Liver (tissue), 9 donors: ENCODE data around the gene POLH. TPM values are rescaled to one million over a fixed set of nuclear protein-coding genes. Genes with fewer than 3 reads are reported as not detected.
A peak's percentile ranks its signal among the peaks of the same experiment; 100 is the strongest.
"Not testable (repeated sequence)": the region's sequence is repeated elsewhere in the genome, so short reads cannot be mapped to it uniquely, and the experiment has no call there.

Experiments used
- DNase-seq: peaks from one replicate; pipeline ENCODE4 v3.0.0-alpha.2; 2017; ENCODE audit warnings: low spot score
- H3K27ac ChIP-seq, 2 donors: one replicate each; pipeline ENCODE4 v1.7.0; 2013; ENCODE audit warnings: inconsistent platforms in 2 of 2, low read length in 2 of 2, control low read depth in 1 of 2, low read depth in 1 of 2, mild to moderate bottlenecking in 1 of 2
- H3K27me3 ChIP-seq, 4 donors: one replicate each; pipeline versions ENCODE4 v1.6.1 to v1.7.0; 2013; ENCODE audit warnings: low read length in 3 of 4, inconsistent platforms in 1 of 4, mild to moderate bottlenecking in 1 of 4, moderate library complexity in 1 of 4; ENCODE audit not compliant: control insufficient read depth in 4 of 4, insufficient read depth in 4 of 4
- H3K36me3 ChIP-seq, 4 donors: one replicate each; pipeline versions ENCODE4 v1.6.1 to v1.7.0; 2013; ENCODE audit warnings: low read length in 3 of 4, mild to moderate bottlenecking in 3 of 4, low read depth in 1 of 4, moderate library complexity in 1 of 4; ENCODE audit not compliant: control insufficient read depth in 4 of 4, insufficient read depth in 3 of 4
- H3K4me1 ChIP-seq, 4 donors: one replicate each; pipeline versions ENCODE4 v1.6.1 to v1.7.0; 2013; ENCODE audit warnings: low read length in 3 of 4, mild to moderate bottlenecking in 3 of 4, moderate library complexity in 1 of 4; ENCODE audit not compliant: control insufficient read depth in 4 of 4, insufficient read depth in 4 of 4
- H3K4me3 ChIP-seq, 3 donors: one replicate each; pipeline versions ENCODE4 v1.6.1 to v1.7.0; 2013; ENCODE audit warnings: low read length in 3 of 3, control low read depth in 1 of 3, low read depth in 1 of 3, mild to moderate bottlenecking in 1 of 3
- H3K9ac ChIP-seq, 2 donors: one replicate each; pipeline ENCODE4 v1.7.0; 2013; ENCODE audit warnings: low read length in 2 of 2, mild to moderate bottlenecking in 2 of 2, moderate library complexity in 2 of 2, control low read depth in 1 of 2, low read depth in 1 of 2
- H3K9me3 ChIP-seq, 4 donors: one replicate each; pipeline versions ENCODE4 v1.6.1 to v1.7.0; 2013; ENCODE audit warnings: low read length in 3 of 4; ENCODE audit not compliant: control insufficient read depth in 4 of 4
- EGR1 ChIP-seq, 2 donors: IDR thresholded peaks; 2 replicates each; pipeline ENCODE4 v1.6.1; 2016 to 2018; ENCODE audit warnings: antibody characterized with exemption in 2 of 2, low read depth in 2 of 2
- FOXA1 ChIP-seq: IDR thresholded peaks from 2 replicates; pipeline ENCODE4 v1.6.1; 2016; ENCODE audit warnings: antibody characterized with exemption
- FOXA2 ChIP-seq: IDR thresholded peaks from 2 replicates; pipeline ENCODE4 v1.6.1; 2016; ENCODE audit warnings: antibody characterized with exemption
- GABPA ChIP-seq, 2 donors: IDR thresholded peaks in 1 of 2; conservative IDR thresholded peaks in 1 of 2; 2 replicates each; pipeline ENCODE4 v1.6.1; 2016; ENCODE audit warnings: antibody characterized with exemption in 2 of 2, mild to moderate bottlenecking in 1 of 2, moderate library complexity in 1 of 2
- HNF4A ChIP-seq, 2 donors: conservative IDR thresholded peaks; 2 replicates each; pipeline ENCODE4 v1.6.1; 2016; ENCODE audit warnings: antibody characterized with exemption in 2 of 2, mild to moderate bottlenecking in 2 of 2
- HNF4G ChIP-seq: IDR thresholded peaks from 2 replicates; pipeline ENCODE4 v1.6.1; 2016; ENCODE audit warnings: antibody characterized with exemption
- JUND ChIP-seq, 2 donors: IDR thresholded peaks; 2 replicates each; pipeline ENCODE4 v1.6.1; 2016; ENCODE audit warnings: antibody characterized with exemption in 2 of 2
- NR2F2 ChIP-seq: IDR thresholded peaks from 2 replicates; pipeline ENCODE4 v1.6.1; 2016; ENCODE audit warnings: antibody characterized with exemption
- RAD21 ChIP-seq, 2 donors: IDR thresholded peaks; 2 replicates each; pipeline ENCODE4 v1.6.1; 2016; ENCODE audit warnings: antibody characterized with exemption in 2 of 2, mild to moderate bottlenecking in 2 of 2
- RXRA ChIP-seq, 2 donors: IDR thresholded peaks; 2 replicates each; pipeline ENCODE4 v1.6.1; 2017 to 2018; ENCODE audit warnings: antibody characterized with exemption in 2 of 2, mild to moderate bottlenecking in 1 of 2
- SP1 ChIP-seq: IDR thresholded peaks from 2 replicates; pipeline ENCODE4 v1.6.1; 2018; ENCODE audit warnings: antibody characterized with exemption, mild to moderate bottlenecking
- TAF1 ChIP-seq: conservative IDR thresholded peaks from 2 replicates; pipeline ENCODE4 v1.6.1; 2016; ENCODE audit warnings: antibody characterized with exemption, mild to moderate bottlenecking
- YY1 ChIP-seq: IDR thresholded peaks from 2 replicates; pipeline ENCODE4 v1.6.1; 2016; ENCODE audit warnings: antibody characterized with exemption, mild to moderate bottlenecking
- WGBS: extraction: QIAGEN DNeasy Blood & Tissue Kit; methylation state at CpG from one replicate; pipeline ENCODE4 v1.1.7; 2013; 5-methylcytosine and 5-hydroxymethylcytosine counted together
- polyA plus RNA-seq, 2 donors: library from polyadenylated mRNA; stranded (reverse) in 1 of 2; unstranded in 1 of 2; fragments of 200-250 nt in 1 of 2; fragments of >200 nt in 1 of 2; fragmentation: Nextera tagmentation in 1 of 2; extraction: Ambion mirVana in 1 of 2; gene quantifications; one replicate each; pipeline versions ENCODE4 v1.2.1 to v1.2.3, GENCODE V29; 2013 to 2015
- total RNA-seq, 2 donors: library from RNA; depleted of rRNA; stranded (reverse); fragments of >200 nt; gene quantifications; one replicate each; pipeline ENCODE4 v1.2.3, GENCODE V29; 2014
- TF ChIP-seq, protein P1 (sequence below): IDR thresholded peaks from 2 replicates; pipeline ENCODE4 v1.6.1; 2016; ENCODE audit warnings: antibody characterized with exemption, mild to moderate bottlenecking
- TF ChIP-seq, protein P2 (sequence below): fragments of 150-350 bp; IDR thresholded peaks from 2 replicates; pipeline ENCODE4 v1.5.1; 2017; ENCODE audit warnings: improper control_type of control experiment, low read depth, low read length; ENCODE audit not compliant: missing input control
- TF ChIP-seq, protein P3 (sequence below): IDR thresholded peaks from 2 replicates; pipeline ENCODE4 v1.6.1; 2016; ENCODE audit warnings: antibody characterized with exemption
- donor health status: healthy.
- donor health status: healthy.
- donor health status: healthy.
- donor health status: healthy.
- donor health status: healthy.

Gene POLH
- total RNA-seq = 1 to 10 TPM; 6.9 to 7.5 TPM
- polyA plus RNA-seq = 1 to 10 TPM; 1.9 to 2.5 TPM

DNA sequence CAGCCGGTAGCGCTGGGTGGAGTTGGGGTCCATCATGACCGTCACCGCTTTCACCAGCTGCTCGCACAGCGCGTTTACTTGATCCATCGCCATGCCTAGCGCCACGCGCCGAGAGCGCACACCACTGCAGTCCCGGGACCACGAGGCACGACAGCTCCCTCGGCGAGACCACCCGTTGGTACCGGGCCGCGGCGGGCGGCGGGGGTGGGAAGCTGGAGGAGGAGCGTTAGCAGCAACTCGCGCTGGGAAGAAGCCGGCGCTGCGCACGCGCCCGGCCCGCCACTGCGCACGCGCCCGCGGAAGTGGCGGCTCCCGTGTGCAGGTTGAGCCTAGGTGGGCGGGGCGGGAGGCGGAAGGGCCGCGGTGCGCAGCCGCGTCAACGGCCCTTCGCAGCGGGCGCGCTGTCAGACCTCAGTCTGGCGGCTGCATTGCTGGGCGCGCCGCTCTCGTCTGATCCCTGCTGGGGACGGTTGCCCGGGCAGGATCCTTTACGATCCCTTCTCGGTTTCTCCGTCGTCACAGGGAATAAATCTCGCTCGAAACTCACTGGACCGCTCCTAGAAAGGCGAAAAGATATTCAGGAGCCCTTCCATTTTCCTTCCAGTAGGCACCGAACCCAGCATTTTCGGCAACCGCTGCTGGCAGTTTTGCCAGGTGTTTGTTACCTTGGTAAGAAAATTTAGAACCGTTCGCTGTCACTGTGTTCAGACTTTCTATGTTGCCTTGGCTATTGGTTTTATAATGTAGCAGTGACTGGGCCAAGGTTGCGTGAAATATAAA lies at the start of gene POLH, which contains the start of gene XPO5:
Gene POLH (plus strand): TSS at position 414 of the 780 bp plus-strand sequence. CDS start 6,135 bp downstream, outside the sequence.
Gene XPO5 (minus strand): TSS at position 267 of the 780 bp plus-strand sequence. CDS start 174 bp downstream, at position 93.
- under 1% methylated on average over 76 of the region's 76 CpGs for WGBS
- Histone ChIP-seq H3K9me3 (no peaks in the 10 kb centered on the region), H3K4me3 (peak within 1 kb of the TSS; percentile 98 to 99 (median 98)), H3K27ac (peak within 1 kb of the TSS; percentile 35 to 81), H3K9ac (peak within 1 kb of the TSS; percentile 74 to 78), H3K27me3 (no peaks in the 10 kb centered on the region), H3K36me3 (peaks cover 2 to 11% (median 9%) of the 10 kb centered on the region in 4 donors), H3K4me1 (peaks cover 2 to 20% (median 18%) of the 10 kb centered on the region in 4 donors)
- TF ChIP-seq TAF1 (peak; percentile 89), JUND (IDR thresholded peaks at IDR 0.05) (no peak), GABPA (IDR thresholded peaks at IDR 0.05 in 1 of 2, conservative IDR thresholded peaks at IDR 0.05 in 1 of 2) (peak in 1 of 2 donors; percentile 78), EGR1 (IDR thresholded peaks at IDR 0.05; ENCODE audit: low read depth in 2 of 2) (peak in 1 of 2 donors; percentile 9), HNF4G (no peak), NR2F2 (no peak), SP1 (peak; percentile 12)
- TF ChIP-seq, protein P1, sequence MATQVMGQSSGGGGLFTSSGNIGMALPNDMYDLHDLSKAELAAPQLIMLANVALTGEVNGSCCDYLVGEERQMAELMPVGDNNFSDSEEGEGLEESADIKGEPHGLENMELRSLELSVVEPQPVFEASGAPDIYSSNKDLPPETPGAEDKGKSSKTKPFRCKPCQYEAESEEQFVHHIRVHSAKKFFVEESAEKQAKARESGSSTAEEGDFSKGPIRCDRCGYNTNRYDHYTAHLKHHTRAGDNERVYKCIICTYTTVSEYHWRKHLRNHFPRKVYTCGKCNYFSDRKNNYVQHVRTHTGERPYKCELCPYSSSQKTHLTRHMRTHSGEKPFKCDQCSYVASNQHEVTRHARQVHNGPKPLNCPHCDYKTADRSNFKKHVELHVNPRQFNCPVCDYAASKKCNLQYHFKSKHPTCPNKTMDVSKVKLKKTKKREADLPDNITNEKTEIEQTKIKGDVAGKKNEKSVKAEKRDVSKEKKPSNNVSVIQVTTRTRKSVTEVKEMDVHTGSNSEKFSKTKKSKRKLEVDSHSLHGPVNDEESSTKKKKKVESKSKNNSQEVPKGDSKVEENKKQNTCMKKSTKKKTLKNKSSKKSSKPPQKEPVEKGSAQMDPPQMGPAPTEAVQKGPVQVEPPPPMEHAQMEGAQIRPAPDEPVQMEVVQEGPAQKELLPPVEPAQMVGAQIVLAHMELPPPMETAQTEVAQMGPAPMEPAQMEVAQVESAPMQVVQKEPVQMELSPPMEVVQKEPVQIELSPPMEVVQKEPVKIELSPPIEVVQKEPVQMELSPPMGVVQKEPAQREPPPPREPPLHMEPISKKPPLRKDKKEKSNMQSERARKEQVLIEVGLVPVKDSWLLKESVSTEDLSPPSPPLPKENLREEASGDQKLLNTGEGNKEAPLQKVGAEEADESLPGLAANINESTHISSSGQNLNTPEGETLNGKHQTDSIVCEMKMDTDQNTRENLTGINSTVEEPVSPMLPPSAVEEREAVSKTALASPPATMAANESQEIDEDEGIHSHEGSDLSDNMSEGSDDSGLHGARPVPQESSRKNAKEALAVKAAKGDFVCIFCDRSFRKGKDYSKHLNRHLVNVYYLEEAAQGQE = peak; percentile 44
- peak; percentile 93 for DNase-seq

DNA sequence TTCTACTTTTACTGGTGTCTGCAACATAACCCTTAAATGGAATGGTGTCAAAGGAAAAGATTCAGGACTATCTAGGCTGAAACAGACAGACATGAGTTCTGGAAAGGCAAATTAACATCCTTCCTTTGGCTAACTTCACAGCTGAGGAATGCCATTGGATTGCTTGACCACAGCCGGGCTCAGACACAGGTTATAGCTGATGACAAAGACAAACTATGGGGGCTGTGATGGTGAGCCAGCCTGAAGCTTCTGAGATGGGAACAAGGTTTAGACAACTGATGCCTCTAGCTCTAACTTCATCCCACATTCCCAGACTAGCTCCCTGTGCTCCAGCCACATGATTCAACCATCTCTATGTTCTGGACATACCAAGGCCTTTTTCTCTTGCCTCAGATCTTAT lies 43.8 kb upstream of the POLH start:
- Histone ChIP-seq H3K36me3 (peaks cover 5 to 54% (median 26%) of the 10 kb centered on the region in 4 donors), H3K9me3 (no peaks in the 10 kb centered on the region), H3K4me3 (no peak overlapping the region), H3K4me1 (no peaks in the 10 kb centered on the region), H3K27me3 (no peaks in the 10 kb centered on the region), H3K9ac (no peak overlapping the region), H3K27ac (no peak overlapping the region)
- 98% methylated on average over 1 of the region's 1 CpG for WGBS
- TF ChIP-seq HNF4A (conservative IDR thresholded peaks at IDR 0.05) = no peak
- TF ChIP-seq GABPA (IDR thresholded peaks at IDR 0.05 in 1 of 2, conservative IDR thresholded peaks at IDR 0.05 in 1 of 2) = no peak
- TF ChIP-seq SP1 = no peak
- no peak for TF ChIP-seq EGR1 (IDR thresholded peaks at IDR 0.05; ENCODE audit: low read depth in 2 of 2)
- no peak for TF ChIP-seq JUND (IDR thresholded peaks at IDR 0.05)
- TF ChIP-seq FOXA1 = no peak
- no peak for TF ChIP-seq RXRA (IDR thresholded peaks at IDR 0.05)
- TF ChIP-seq RAD21 (IDR thresholded peaks at IDR 0.05) = no peak
- no peak for TF ChIP-seq HNF4G
- TF ChIP-seq, protein P2, sequence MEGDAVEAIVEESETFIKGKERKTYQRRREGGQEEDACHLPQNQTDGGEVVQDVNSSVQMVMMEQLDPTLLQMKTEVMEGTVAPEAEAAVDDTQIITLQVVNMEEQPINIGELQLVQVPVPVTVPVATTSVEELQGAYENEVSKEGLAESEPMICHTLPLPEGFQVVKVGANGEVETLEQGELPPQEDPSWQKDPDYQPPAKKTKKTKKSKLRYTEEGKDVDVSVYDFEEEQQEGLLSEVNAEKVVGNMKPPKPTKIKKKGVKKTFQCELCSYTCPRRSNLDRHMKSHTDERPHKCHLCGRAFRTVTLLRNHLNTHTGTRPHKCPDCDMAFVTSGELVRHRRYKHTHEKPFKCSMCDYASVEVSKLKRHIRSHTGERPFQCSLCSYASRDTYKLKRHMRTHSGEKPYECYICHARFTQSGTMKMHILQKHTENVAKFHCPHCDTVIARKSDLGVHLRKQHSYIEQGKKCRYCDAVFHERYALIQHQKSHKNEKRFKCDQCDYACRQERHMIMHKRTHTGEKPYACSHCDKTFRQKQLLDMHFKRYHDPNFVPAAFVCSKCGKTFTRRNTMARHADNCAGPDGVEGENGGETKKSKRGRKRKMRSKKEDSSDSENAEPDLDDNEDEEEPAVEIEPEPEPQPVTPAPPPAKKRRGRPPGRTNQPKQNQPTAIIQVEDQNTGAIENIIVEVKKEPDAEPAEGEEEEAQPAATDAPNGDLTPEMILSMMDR = no peak
- no peak for TF ChIP-seq YY1
- TF ChIP-seq, protein P1 = no peak
- TF ChIP-seq FOXA2 = no peak
- TF ChIP-seq TAF1 = no peak
- TF ChIP-seq NR2F2 = no peak
- TF ChIP-seq, protein P3, sequence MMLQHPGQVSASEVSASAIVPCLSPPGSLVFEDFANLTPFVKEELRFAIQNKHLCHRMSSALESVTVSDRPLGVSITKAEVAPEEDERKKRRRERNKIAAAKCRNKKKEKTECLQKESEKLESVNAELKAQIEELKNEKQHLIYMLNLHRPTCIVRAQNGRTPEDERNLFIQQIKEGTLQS = no peak
- DNase-seq = no peak

DNA sequence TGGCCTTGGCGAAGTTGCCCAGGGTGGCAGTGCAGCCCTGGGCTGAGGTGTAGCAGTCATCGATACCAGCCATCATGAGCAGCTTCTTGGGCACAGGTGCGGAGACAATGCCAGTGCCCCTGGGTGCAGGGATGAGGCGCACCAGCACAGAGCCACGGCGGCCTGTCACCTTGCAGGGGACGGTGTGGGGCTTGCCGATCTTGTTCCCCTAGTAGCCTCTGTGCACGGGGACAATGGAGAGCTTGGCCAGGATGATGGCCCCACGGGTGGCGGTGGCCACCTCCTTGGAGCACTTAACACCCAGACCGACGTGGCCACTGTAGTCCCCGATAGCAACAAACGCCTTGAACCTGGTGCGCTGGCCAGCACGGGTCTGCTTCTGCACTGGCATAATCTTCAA lies 37.0 kb upstream of the POLH start:
- not testable (repeated sequence) for H3K9ac ChIP-seq, H3K4me3 ChIP-seq, H3K9me3 ChIP-seq, H3K27me3 ChIP-seq, DNase-seq, H3K27ac ChIP-seq, H3K4me1 ChIP-seq
- peaks cover 5 to 20% (median 7%) of the 10 kb centered on the region in 4 donors for H3K36me3 ChIP-seq
- WGBS = 98% methylated on average over 15 of the region's 17 CpGs
